Measurements from ENCODE around the gene HNRNPA0.

GRCh38 chr5:137747848-137748247 is 6.3 kb downstream of the HNRNPA0 start:
- TF ChIP-seq POLR2AphosphoS5 (IDR thresholded peaks at IDR 0.05; ENCODE audit: low read depth, low read length) (no peak), TAF1 (IDR thresholded peaks at IDR 0.05; ENCODE audit: borderline replicate concordance, insufficient read depth, low read length) (no peak)
